Measurements from ENCODE around the gene CCDC194. TPM values are rescaled to one million over a fixed set of nuclear protein-coding genes. Genes with fewer than 3 reads are reported as not detected.

CCDC194 gene, protein sequence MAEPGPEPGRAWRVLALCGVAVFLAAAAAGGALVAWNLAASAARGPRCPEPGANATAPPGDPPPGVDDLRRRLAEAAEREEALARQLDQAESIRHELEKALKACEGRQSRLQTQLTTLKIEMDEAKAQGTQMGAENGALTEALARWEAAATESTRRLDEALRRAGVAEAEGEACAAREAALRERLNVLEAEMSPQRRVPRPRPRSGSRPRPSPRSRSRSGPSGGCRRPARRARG
- total RNA-seq, result not detected

DNA sequence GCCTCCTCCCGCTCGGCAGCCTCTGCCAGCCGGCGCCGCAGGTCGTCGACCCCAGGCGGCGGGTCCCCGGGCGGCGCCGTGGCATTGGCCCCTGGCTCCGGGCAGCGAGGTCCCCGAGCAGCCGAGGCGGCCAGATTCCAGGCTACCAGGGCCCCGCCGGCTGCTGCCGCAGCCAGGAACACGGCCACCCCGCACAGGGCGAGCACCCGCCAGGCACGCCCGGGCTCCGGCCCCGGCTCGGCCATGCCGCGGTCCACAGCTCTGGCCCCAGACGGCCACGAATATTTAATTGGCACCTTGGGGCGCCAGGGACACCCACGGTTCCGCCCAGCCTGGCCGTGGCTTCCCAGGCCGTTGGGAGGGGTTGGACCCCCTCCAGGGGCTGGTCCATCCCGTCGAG lies at the start of gene CCDC194:
TSS of gene CCDC194 (minus strand) at position 283 of the 400 bp plus-strand sequence. CDS start at position 245, 38 bp downstream.
- no peak for ATAC-seq

DNA sequence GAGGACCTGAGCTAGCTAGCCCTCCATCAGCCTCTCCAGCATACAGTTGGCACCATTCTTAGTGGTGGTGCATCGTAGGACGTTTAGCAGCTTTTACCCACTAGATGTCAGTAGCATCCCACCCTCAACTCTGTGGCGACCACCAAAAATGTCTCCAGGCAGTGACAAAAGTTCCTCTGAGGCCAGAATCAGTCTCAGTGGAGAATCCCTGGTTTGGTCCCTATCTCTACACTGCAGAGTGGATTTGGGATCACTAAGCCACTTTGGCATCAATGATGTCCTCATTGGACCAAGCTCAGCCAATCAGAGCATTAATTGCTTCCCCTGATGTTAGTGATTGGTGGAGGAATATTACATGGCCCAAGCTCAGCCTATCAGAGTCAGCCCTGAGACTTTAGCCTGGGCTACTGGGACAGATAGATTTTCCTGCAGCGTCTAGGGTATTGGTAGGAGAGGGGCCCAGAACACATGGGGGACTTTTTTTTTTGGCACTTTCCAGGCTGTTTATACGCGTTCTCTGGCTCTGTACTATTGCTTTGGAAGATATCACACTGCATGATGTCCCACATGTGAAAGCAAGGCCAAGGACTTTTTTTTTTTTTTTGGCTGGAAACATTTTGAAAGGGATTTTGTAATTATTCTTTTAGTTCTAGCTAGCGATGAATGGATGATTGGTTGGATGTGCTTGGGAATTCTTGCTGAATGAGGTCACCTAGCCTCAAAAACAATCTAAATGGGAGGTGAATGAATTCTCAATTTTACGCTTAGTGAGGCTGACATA lies 47.4 kb upstream of the CCDC194 start:
- peak; percentile 62 for ATAC-seq

DNA sequence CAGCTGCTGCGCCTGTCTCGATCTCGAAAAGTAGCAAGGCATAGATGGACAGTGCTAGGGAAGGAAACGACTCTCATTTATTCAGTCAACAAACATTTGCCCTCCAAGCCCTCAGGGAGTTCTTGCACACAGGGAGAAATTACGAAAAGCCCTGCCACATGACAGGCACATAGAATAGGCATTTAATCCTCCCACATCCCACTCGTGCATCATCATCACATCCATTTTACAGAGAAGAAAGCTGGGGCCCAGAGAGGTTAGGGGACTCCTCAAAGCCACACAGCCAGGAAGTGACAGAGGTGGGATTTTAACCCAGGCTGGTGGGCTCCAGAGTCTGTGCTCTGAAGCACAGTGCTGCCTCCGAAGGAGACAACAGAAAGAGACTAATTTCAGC lies 42.9 kb upstream of the CCDC194 start:
- no peak for ATAC-seq

DNA sequence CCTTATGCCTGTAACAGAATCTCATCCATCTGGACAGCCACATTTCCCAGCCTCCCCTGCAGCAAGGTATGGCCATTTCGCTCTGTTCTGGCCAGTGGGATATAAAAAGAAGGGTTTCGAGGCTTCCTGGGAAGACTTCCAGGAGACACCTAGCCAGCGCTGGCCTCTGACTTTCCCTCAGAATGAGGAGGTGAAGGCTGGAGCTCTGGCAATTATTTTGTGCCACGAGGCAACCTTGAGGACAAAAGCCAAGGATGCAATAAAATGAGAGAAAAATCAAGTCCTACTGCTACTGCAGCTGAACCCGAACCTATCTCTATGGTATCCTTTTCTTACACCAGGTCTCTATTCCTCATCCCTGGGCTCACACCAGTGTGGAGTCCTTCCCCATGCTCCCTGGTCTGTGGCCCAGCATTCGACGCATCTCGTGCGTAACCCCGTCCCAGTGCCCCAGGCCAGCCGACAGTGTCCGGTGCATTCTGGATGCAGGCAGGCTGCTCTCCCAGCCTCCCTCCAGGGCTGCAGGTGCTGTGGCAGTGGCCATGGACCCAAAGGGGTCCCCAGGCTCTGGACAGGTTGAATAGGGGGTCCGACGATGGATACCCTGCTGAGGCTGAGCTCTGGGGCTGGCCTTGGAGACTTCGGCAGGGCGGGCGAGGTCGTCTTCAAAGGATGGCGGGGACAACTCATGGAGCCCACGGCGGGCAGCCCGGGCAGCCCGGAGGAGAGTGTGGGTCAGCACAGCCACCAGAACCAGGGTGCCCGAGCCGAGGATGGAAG lies 42.3 kb upstream of the CCDC194 start:
- no peak for ATAC-seq

DNA sequence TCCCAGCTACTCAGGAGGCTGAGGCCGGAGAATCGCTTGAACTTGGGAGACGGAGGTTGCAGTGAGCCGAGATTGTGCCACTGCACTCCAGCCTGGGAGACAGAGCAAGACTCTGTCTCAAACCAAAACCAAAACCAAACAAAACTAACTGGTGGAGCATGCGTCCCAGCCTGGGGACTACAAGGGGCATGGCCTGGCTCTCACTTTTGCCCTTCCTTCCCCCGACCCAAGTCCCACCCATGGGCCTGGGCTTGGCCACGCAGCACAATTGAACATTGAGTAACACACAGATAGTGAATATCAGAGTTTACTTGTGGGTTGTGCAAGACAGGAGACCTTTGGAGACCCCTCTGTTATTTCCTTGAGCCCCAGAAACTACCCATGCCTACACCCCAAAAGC lies 41.2 kb upstream of the CCDC194 start:
- no peak for ATAC-seq

DNA sequence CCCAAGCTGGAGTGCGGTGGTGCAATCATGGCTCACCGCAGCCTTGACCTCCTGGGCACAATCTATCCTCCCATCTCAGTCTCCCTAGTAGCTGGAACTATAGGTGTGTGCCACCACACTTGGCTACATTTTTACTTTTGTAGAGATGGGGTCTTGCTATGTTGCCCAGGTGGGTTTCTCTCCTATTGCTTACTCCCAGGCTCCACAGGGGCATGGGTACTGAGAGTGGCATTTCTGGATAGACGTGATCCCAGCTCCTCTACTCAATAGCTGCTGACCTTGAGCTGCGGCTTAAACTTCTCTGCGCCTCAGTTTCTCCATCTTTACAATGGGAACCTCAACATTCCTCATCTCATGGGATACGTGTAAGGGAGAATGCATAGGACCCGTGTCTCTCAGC lies 37.4 kb upstream of the CCDC194 start:
- no peak for ATAC-seq

DNA sequence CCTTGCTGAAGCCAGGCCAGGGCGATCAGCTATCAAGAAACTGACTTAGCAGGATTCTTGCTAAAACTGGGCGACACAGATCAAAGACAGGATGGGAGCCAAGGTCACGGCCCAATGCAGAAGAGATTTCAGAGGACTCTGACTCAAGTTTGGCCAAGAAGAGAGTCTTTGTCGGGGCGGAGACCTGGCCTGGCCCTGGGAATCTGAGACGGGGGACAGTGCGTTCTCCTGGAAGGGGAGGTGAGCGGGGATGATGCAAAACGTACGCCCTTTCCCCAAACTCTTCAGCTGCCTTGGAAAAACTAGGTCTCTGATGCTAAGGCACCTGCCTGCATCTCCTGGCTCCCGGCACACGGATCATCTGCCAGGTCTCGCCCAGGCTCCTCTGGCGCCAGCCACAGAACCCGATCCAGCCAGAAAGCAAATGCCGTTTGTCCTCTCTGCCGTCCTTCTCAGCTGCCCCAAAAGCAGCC lies 35.7 kb upstream of the CCDC194 start:
- ATAC-seq, result peak; percentile 42

DNA sequence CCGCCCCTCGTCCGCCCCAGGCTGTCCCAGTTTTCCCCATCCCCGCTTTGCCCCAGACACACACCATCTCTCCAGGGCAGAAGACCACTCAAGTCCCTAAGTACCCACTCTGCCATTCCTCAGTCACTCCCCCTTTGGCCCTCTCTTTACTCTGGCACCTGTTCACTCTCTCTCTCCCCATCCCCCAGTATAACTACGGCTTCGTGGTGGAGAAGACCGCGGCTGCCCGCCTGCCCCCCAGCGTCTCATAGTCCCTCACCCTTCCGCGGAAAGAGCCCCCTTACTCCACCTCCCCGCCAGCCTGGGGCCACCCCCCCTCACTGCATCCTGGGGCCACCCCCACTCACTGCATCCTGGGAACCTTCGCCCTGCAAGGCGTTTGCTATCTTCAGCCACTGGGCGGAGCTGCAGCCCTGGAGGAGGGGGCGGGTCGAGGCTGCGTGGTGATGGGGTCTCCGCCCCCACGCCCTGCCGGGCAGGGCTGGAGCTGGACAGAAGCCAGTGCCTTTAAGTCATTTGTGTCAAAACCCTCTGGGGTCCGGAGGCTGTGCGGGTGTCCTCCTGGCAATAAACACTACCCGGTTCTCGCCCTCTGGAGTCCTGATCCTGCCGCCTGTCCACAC lies 30.9 kb upstream of the CCDC194 start:
- no peak for ATAC-seq

DNA sequence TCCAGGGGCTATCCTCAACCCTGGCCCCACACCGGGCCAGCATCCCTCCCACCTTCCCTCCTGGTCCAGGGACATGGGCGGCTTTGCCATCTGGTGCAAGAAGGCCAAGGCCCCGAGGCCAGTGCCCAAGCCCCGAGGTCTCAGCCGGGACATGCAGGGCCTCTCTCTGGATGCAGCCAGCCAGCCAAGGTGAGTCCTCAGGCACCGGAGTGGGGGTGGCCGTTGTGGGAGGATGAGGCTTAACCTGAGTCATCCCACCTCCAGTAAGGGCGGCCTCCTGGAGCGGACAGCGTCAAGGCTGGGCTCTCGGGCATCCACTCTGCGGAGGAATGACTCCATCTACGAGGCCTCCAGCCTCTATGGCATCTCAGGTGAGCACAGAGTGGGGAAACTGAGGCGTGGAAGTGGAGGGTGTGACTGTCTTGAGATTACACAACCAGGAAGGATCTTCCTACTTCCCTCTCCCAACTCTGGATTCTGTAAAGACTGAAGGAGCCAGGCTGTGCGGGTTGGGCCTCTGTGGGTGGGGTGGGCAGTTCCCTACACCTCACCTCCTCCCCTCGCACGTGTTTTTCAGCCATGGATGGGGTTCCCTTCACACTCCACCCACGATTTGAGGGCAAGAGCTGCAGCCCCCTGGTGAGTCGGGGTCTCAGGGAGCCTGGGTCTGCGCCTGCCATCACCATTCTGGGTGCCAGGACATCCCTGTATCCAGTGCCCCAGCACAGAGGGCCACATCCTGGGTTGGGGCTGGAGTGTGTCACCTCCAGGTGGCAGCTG lies 29.6 kb upstream of the CCDC194 start:
- ATAC-seq, result no peak

DNA sequence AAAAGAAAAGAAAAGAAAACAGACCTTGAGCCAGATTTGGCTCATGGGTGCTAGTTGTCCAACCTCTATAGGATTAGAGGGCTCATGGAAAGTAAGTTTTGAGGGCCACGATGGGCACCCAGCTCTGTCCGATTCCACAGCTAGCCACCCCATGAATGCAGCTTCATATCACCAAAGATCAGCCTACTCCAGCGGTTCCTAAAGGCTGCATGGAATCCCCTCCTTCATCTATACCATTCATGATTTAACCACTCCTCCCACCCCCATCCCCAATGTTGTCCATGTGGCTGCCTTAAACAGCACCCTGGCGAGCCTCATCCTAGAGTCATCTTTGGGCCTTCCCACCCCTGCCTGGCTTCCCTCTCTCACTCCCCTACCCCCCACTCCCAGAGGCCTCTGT lies 27.9 kb upstream of the CCDC194 start:
- ATAC-seq, result no peak

DNA sequence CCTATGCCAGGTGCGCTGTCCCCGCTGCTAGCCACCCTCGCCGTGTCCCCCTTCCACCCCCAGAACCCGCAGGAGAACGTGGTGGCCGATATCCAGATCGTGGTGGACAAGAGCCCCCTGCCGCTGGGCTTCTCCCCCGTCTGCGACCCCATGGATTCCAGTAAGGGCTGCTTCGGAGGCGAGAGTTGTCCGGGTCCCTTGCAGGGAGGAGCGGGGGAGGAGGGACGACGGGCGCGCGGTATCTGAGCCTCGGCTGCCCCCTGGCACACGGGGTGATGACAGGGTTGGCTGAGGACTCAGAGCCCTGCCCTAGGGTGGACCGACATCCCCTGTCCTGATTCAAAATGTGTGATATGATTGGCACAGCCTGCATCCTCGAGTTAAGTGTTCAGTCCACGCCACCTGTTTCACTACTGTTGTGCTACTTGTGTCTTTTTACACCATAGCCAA lies 26.5 kb upstream of the CCDC194 start:
- peak; percentile 56 for ATAC-seq

DNA sequence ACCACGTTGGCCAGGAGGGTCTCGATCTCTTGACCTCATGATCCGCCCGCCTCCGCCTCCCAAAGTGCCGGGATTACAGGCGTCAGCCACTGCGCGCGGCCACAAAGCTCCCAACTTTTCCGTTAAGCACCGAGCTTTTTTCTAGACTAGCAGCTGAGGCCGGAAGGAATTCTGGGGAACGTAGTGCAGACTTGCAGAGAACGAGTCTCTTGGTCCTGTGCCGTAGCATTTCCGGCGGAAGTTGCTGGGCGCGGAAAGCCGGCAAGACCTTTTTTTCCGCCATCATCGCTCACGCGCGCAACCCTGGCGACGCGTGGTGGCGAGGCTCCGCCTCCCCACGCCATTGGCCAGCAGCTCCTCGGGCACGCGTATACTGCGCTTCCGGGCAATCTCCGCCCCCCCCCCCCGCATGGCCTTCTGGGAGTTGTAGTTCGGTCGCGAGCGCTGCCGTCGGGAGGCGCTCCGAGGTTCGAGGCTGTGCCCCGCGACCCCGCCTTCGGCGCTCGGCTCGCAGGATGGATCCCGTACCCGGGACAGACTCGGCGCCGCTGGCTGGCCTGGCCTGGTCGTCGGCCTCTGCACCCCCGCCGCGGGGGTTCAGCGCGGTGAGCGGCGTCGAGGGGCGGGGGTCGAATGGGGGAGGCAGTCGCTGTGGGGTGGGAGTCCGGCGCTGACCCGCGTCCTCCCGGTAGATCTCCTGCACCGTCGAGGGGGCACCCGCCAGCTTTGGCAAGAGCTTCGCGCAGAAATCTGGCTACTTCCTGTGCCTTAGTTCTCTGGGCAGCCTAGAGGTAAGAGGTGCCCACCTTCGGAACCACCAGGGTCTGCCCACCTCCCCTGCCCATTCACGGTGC lies 25.9 kb upstream of the CCDC194 start, which contains the start of gene MVB12A:
TSS of gene MVB12A (plus strand) at position 427 of the 854 bp plus-strand sequence. CDS start at position 516, 89 bp downstream.
- ATAC-seq, result peak; percentile 96

DNA sequence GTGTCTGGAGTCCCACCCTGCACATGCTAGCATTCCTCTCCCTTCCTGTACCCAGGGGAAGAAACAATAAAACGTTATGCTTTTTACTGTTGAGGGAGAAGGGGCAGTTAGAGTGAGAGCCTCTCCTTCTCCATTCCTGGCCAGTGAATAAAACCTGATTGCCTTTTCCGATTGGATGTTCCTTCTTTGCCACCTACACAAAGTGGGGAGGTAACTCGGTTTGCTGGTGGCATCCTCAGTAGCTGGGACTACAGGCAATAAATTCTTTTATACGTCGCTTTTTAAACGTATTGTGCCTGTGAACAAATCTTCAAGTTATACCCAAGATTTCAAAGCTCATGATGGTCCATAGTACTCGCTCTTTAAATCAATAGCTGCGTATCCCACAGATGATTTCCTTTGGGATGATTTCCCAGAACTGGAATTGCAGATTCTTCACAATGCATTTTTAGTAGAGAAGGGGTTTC lies 25.2 kb upstream of the CCDC194 start:
- no peak for ATAC-seq

DNA sequence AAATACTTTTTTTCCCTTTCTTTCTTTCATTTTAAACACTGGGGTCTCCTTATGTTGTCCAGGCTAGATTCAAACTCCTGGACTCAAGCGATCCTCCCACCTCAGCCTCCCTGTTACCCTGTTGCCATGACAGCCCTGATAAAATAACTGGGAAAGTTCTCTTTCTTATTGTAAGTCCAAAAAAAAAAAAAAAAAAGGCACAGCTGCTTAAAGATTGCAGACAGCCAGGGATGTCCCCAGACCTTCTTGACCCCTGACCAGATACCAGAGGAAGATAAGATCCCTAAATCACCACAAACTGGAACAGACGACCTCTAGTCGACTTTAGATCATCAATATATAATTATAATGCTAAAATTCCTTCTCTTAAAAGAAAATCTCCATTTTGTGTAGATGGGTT lies 24.7 kb upstream of the CCDC194 start:
- ATAC-seq, result no peak

DNA sequence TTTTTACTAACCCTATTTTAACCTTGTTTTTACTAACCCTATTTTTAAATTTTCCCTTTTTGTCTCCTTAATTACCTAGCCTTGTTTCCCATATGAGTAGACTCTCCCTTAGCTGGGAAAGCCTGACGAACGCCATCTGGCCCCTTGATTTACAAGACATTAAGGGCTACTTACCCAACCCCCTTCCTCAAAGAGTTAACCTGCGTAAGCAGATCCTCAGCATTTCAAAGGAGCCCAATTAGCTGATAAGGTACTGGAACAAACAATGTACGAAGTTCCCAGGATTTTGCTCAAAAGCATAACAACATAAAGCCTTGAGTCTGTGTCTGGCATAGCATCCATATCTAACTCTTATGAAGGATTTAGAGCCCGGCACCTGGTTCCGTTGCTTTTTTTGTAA lies 21.1 kb upstream of the CCDC194 start:
- ATAC-seq, result no peak

DNA sequence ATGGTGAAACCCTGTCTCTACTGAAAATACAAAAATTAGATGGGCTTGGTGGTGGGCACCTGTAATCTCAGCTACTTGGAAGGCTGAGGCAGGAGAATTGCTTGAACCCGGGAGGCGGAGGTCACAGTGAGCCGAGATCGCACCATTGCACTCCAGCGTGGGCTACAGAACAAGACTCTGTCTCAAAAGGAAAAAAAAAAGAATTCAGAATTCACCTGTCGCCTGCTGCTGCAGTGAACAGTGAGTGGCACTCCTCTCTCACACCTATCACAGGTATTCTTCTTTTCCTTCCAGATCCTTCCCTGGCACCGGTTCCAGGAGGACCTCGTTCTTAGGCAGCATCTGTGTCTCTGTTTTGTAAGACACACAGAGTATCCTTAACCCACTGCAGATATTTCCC lies 20.1 kb upstream of the CCDC194 start:
- no peak for ATAC-seq

DNA sequence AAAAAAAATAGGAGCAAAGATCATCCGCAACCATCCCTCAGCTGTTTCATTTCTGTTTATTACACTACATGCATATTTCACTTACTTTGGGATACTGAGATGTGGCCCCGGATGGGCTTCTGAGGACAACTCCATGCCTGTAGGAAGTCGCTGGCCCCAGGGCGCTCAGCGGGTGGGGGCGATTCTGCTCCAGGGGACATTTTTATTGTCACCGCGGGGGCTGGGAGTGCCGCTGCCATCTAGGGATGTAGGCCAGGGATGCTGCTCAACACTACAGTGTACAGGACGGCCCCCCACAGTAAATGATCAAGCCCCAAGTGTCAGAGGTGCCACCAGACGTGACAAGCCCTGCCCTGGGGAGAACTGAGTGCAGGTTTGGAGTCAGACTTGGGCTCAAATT lies 17.8 kb upstream of the CCDC194 start:
- ATAC-seq, result no peak

DNA sequence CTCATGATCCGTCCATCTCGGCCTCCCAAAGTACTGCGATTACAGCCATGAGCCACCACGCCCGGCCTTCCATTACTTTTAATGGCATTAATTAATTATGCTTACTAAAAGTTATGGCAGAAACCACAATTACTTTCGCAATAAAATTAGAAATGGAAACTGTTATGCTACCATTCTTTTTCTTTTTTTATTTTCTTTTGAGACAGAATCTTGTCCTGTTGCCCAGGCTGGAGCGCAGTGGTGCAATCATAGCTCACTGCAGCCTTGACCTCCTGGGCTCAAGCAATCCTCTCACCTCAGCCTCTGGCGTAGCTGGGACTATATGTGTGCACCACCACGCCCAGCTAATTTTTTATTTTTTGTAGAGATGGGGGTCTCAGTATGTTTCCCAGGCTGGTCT lies 16.0 kb upstream of the CCDC194 start:
- ATAC-seq, result no peak

DNA sequence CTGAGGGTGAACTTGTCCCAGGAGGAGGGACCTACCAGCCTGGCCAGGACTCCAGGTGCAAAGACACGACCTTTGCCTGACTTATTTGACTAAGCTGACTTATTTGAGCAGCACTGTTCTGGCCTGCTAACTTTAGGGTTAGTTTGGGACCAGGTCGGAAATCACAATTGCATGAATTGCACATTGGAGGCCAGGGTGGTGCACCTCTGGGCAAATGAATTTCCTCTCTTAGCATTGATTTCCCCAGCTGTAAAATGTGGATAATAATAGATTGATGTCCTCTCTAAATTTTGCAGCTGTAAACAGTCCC lies 12.8 kb upstream of the CCDC194 start:
- no peak for ATAC-seq

DNA sequence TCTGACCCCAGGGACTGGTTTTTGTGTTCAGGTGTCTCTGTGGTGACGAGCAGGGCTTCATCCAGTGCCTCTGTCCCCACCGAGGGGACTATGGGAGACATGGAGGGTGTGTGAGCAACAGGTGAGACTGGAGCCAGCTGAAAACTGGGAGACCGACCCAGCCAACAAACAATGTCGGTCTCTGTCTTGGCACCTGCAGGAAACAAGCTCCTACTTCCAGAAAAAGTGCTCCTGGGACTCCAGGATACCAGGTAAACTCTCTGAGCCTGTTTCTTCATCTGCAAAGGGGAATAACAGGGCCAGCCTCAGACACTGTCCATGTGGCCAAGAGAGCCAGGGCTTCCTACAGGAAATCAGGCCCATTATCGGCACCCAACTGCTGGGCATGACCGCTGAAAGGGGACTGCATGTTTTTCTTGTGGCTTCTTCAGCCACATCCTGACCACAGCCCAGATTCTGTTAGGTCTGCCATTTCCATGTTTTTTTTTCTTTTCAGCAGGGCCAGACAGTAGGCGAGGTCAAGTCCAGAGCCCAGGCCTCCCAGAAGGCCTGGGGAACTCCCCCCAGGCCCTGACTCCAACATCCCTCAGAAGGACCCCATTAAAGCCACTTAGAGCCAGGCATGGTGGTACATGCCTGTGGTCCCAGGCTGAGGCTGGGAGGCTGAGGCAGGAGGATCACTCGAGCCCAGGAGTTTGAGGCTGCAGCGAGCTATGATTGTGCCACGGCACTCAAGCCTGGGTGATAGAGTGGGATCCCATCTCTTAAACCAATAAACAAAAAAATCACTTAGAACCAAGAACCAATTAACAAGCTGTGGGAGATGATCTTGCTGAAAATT lies 12.3 kb upstream of the CCDC194 start:
- no peak for ATAC-seq
